GM23338 (cell line): Measurements from ENCODE around the gene RENBP. TPM values are rescaled to one million over a fixed set of nuclear protein-coding genes. Genes with fewer than 3 reads are reported as not detected.

Source experiments
- ATAC-seq: fragments of 200-7000 bp; cut with Tn5 transposase; 3 replicates; pipeline ENCODE4 v1.9.1; 2020
- DNase-seq: peaks from one replicate; pipeline ENCODE4 v3.0.0-alpha.2; 2015; ENCODE audit warnings: low spot score
- H2AFZ ChIP-seq: fragments of 200-600 bp; sonication (generic); 2 replicates; pipeline ENCODE4 v1.8.0; 2016; ENCODE audit warnings: antibody characterized with exemption, mild to moderate bottlenecking, moderate library complexity
- H3F3A ChIP-seq: fragments of 200-600 bp; sonication (generic); replicated peaks from 2 replicates; pipeline ENCODE4 v1.8.0; 2017; ENCODE audit warnings: antibody characterized with exemption, mixed run types, low read depth
- H3K27ac ChIP-seq: fragments of 200-600 bp; sonication (generic); 2 replicates; pipeline ENCODE4 v1.6.1; 2016; ENCODE audit warnings: low read depth
- H3K27me3 ChIP-seq: fragments of 200-600 bp; sonication (generic); 2 replicates; pipeline ENCODE4 v1.8.0; 2016; ENCODE audit warnings: mild to moderate bottlenecking, mixed run types, moderate library complexity; ENCODE audit not compliant: insufficient read depth
- H3K36me3 ChIP-seq: fragments of 200-600 bp; sonication (generic); 2 replicates; pipeline ENCODE4 v1.8.0; 2016; ENCODE audit warnings: mild to moderate bottlenecking; ENCODE audit not compliant: insufficient read depth
- H3K4me1 ChIP-seq: fragments of 200-600 bp; sonication (generic); 2 replicates; pipeline ENCODE4 v1.8.0; 2016; ENCODE audit warnings: mild to moderate bottlenecking, moderate library complexity; ENCODE audit not compliant: insufficient read depth
- H3K4me2 ChIP-seq: fragments of 200-600 bp; sonication (generic); 2 replicates; pipeline ENCODE4 v1.7.1; 2017; ENCODE audit warnings: mixed run types
- H3K4me3 ChIP-seq: fragments of 200-600 bp; sonication (generic); 2 replicates; pipeline ENCODE4 v1.6.1; 2016; ENCODE audit warnings: mixed run types
- H3K79me2 ChIP-seq: fragments of 200-600 bp; sonication (generic); replicated peaks from 2 replicates; pipeline ENCODE4 v1.8.0; 2017; ENCODE audit warnings: mild to moderate bottlenecking; ENCODE audit not compliant: insufficient read depth
- H3K9me2 ChIP-seq: fragments of 200-600 bp; sonication (generic); 2 replicates; pipeline ENCODE4 v1.8.0; 2017; ENCODE audit not compliant: insufficient read depth
- H4K20me1 ChIP-seq: fragments of 200-600 bp; sonication (generic); replicated peaks from 2 replicates; pipeline ENCODE4 v1.8.0; 2017; ENCODE audit warnings: mild to moderate bottlenecking; ENCODE audit not compliant: insufficient read depth
- H3K27ac Mint-ChIP-seq: 2 replicates; pipeline ENCODE4 v1.8.0; 2020; ENCODE audit warnings: inconsistent platforms, mild to moderate bottlenecking, moderate library complexity, mixed read lengths
- H3K27me3 Mint-ChIP-seq: 3 replicates; pipeline ENCODE4 v1.8.0; 2022; ENCODE audit warnings: low read depth, mild to moderate bottlenecking, moderate library complexity, mixed read lengths, inconsistent platforms; ENCODE audit not compliant: insufficient read depth, poor library complexity
- H3K36me3 Mint-ChIP-seq: 3 replicates; pipeline ENCODE4 v1.8.0; 2021; ENCODE audit warnings: low read depth, mild to moderate bottlenecking, inconsistent platforms, moderate library complexity, mixed read lengths
- H3K4me1 Mint-ChIP-seq: 3 replicates; pipeline ENCODE4 v1.8.0; 2020; ENCODE audit warnings: mild to moderate bottlenecking, inconsistent platforms, mixed read lengths
- H3K4me3 Mint-ChIP-seq: 3 replicates; pipeline ENCODE4 v1.8.0; 2021; ENCODE audit warnings: moderate library complexity, mild to moderate bottlenecking, inconsistent platforms, mixed read lengths
- H3K9me3 Mint-ChIP-seq: 3 replicates; pipeline ENCODE4 v1.8.0; 2020; ENCODE audit warnings: moderate library complexity, mild to moderate bottlenecking, inconsistent platforms, mixed read lengths
- CTCF ChIP-seq, 2 experiments: fragments of 200-600 bp in 1 of 2; sonication (generic) in 1 of 2; conservative IDR thresholded peaks; 2 replicates each; pipeline versions ENCODE4 v1.5.1 to v1.6.1; 2016 to 2017; ENCODE audit warnings: antibody characterized with exemption in 2 of 2, low read depth in 2 of 2, mild to moderate bottlenecking in 2 of 2, moderate library complexity in 1 of 2
- ETS1 ChIP-seq: IDR thresholded peaks from 2 replicates; pipeline ENCODE4 v1.6.1; 2016; ENCODE audit warnings: antibody characterized with exemption
- ZNF114 ChIP-seq: fragments of 250-450 bp; sonication (Bioruptor Pico); IDR thresholded peaks from 2 replicates; pipeline ENCODE4 v1.5.0; 2020; ENCODE audit warnings: mild to moderate bottlenecking, moderate library complexity
- ZNF331 ChIP-seq: fragments of 250-450 bp; sonication (Bioruptor Pico); IDR thresholded peaks from 2 replicates; pipeline ENCODE4 v1.5.0; 2020; ENCODE audit warnings: low read depth, mild to moderate bottlenecking, moderate library complexity
- polyA plus RNA-seq: library from polyadenylated mRNA; unstranded; fragments of >200 nt; fragmentation: Nextera tagmentation; extraction: Ambion mirVana; gene quantifications from 2 replicates; pipeline ENCODE4 v1.2.1, GENCODE V29; 2016
- total RNA-seq: library from RNA; depleted of rRNA; stranded (reverse); fragments of >200 nt; shearing (Covaris generic); gene quantifications from 2 replicates; pipeline ENCODE4 v1.2.3, GENCODE V29; 2014

RENBP gene
- total and polyA plus RNA-seq, 2 experiments from 2014 or later, result 2.0 to 10.3 TPM

- Histone ChIP-seq H3K36me3 (no peaks in the 10 kb centered on the region), H3K79me2 (no peaks in the 10 kb centered on the region), H3K4me1 (peaks cover 10% of the 10 kb centered on the region; the same call in 1 of the 2 replicates), H2AFZ (no peak overlapping the region), H3K4me2 (peak overlapping the region; percentile 83), H3K27me3 (no peaks in the 10 kb centered on the region), H3K27ac (peak overlapping the region; percentile 90; the same call in 1 of the 2 replicates), H3K9me2 (no peaks in the 10 kb centered on the region), H3F3A (0 out of 2 replicates have a peak, but pooled peaks cover 5% of the 10 kb centered on the region), H4K20me1 (no peaks in the 10 kb centered on the region), H3K4me3 (peak overlapping the region; percentile 65)
- no peaks in the 10 kb centered on the region; the same call in 2 of the 3 replicates for H3K9me3 Mint-ChIP-seq
- H3K4me1 Mint-ChIP-seq, result peaks cover 26% of the 10 kb centered on the region
- TF ChIP-seq ETS1 (0 out of 2 replicates have a peak, but pooled peaks have one; percentile 22), ZNF331 (CRISPR knock-in tag) (no peak), ZNF114 (CRISPR knock-in tag) (no peak), CTCF (conservative IDR thresholded peaks at IDR 0.05; ENCODE audit: low read depth in 2 of 2) (no peak)
- peaks cover 17% of the 10 kb centered on the region for H3K36me3 Mint-ChIP-seq
- peak overlapping the region; percentile 77 for H3K4me3 Mint-ChIP-seq
- H3K27me3 Mint-ChIP-seq, result peaks cover 9% of the 10 kb centered on the region
- DNase-seq (peak; percentile 55), ATAC-seq (peak; percentile 6)
- peak overlapping the region; percentile 89 for H3K27ac Mint-ChIP-seq
These were observed 17.4 kb downstream of the RENBP start for GRCh38 chrX:153926858-153927671.

- Mint-ChIP-seq H3K27me3 (peaks cover 9% of the 10 kb centered on the region), H3K27ac (no peak overlapping the region), H3K4me1 (peaks cover 26% of the 10 kb centered on the region), H3K4me3 (peak overlapping the region; percentile 77), H3K9me3 (no peaks in the 10 kb centered on the region; the same call in 2 of the 3 replicates), H3K36me3 (peaks cover 12% of the 10 kb centered on the region)
- no peaks in the 10 kb centered on the region for H3K27me3 ChIP-seq
- DNase-seq, result no peak
- no peak for ATAC-seq
- no peaks in the 10 kb centered on the region for H3K79me2 ChIP-seq
- H2AFZ ChIP-seq, result no peak overlapping the region
- H3K4me3 ChIP-seq, result peak overlapping the region; percentile 65
- H3K4me2 ChIP-seq, result peak overlapping the region; percentile 83
- 0 out of 2 replicates have a peak, but pooled peaks cover 5% of the 10 kb centered on the region for H3F3A ChIP-seq
- no peaks in the 10 kb centered on the region for H3K9me2 ChIP-seq
- no peak for TF ChIP-seq ZNF331 (CRISPR knock-in tag)
- H3K27ac ChIP-seq, result no peak overlapping the region
- H3K36me3 ChIP-seq, result no peaks in the 10 kb centered on the region
- H3K4me1 ChIP-seq, result peaks cover 10% of the 10 kb centered on the region; the same call in 1 of the 2 replicates
- H4K20me1 ChIP-seq, result no peaks in the 10 kb centered on the region
These were observed 17.9 kb downstream of the RENBP start for GRCh38 chrX:153926552-153926857.
